Stimulated activated CD4-positive, alpha-beta T cell treated with anti-CD3 and anti-CD28 coated beads, Interleukin-4, amount 100 ng/mL, for 48 hours (primary cell): ENCODE measurements around the gene MIGA2.
"Not testable (repeated sequence)": the region's sequence is repeated elsewhere in the genome, so short reads cannot be mapped to it uniquely, and the experiment has no call there.

ENCODE experiments used
- DNase-seq, 2 donors: peaks; one replicate each; pipeline ENCODE4 v3.0.0-alpha.2; 2020; ENCODE audit warnings: low read depth in 2 of 2

The MIGA2 gene, protein sequence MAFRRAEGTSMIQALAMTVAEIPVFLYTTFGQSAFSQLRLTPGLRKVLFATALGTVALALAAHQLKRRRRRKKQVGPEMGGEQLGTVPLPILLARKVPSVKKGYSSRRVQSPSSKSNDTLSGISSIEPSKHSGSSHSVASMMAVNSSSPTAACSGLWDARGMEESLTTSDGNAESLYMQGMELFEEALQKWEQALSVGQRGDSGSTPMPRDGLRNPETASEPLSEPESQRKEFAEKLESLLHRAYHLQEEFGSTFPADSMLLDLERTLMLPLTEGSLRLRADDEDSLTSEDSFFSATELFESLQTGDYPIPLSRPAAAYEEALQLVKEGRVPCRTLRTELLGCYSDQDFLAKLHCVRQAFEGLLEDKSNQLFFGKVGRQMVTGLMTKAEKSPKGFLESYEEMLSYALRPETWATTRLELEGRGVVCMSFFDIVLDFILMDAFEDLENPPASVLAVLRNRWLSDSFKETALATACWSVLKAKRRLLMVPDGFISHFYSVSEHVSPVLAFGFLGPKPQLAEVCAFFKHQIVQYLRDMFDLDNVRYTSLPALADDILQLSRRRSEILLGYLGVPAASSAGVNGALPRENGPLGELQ

DNA sequence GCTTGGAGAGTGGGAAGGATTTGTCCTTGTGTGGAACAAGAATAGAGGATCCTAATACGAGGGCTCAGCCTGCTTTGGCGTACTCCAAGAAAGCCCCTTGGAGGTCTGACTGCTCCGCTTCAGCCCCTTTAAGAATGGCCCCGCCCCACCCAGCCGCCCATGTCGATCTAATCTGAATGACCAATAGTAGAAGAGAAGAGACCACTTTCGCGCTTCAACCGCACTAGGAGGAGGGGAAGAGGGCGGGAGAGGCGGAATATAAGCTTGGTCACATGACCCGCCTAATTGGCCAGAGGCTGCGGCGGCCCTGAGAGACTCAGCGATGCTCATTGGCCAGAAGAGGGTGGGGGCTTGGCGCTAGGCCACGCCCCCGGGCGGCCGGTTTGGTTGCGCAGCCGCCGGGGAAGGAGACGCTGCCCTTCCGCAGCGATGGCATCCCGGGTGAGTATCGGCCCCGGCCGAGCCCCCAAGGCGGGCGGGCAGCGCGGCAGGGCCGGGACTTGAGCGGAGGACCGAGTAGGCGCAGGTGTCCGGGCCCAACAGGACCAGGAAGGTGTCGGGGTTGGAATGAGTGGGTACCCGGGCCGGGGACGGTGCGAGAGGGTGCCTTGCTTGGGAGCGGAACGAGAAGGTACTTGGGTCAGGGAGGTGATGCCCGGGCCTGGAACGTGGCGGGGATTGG lies at the start of gene MIGA2:
MIGA2 (plus strand) TSS at position 386 of the 682 bp plus-strand sequence. CDS start 3,969 bp downstream, outside the sequence.
- peak; percentile 83 to 93 for DNase-seq

DNA sequence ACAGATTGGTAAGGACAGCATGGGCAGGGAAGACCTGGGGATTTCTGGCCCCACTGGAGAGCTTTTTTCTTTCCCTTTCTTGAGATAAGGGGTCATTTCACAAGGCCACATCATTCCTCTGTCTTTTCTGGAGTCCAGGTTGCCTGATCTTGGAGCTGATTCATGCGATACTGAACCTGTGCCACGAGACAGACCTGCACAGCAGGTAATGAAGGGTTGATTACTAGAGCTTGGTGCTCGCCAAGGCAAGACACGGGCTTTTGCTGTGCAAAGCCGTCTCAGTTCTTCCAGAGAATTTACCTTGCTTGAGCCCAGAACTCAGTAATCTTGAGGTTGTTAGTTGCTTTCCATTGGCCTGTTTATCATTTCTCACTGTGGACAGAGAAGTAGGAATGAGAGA lies 49.8 kb upstream of the MIGA2 start:
- DNase-seq = no peak

DNA sequence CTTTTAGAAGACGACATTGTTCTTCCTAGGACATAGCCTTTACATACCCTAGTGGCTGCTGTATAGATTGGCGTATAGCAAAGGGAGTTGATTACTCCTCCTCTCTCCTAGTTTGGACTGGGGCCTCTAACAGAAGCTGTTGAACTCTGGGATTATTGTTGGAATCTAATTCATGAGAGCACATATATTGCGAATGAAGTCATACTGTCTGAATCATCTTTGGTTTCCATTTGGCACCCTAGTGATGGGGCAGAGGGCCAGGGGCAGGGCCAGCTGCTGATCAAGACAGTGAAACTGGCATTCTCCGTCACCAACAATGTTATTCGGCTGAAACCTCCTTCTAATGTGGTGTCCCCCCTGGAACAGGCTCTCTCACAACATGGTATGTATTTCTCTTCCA lies 48.6 kb upstream of the MIGA2 start:
- DNase-seq = no peak

GRCh38 chr9:128992995-128993394 lies 43.4 kb upstream of the MIGA2 start:
- DNase-seq = no peak

- no peak for DNase-seq
Measured at GRCh38 chr9:128995791-128996190, 40.6 kb upstream of the MIGA2 start.

GRCh38 chr9:128998462-128998861 lies 38.0 kb upstream of the MIGA2 start:
- DNase-seq = no peak

- no peak for DNase-seq
Measured at GRCh38 chr9:128999581-129000206, 36.7 kb upstream of the MIGA2 start.

DNA sequence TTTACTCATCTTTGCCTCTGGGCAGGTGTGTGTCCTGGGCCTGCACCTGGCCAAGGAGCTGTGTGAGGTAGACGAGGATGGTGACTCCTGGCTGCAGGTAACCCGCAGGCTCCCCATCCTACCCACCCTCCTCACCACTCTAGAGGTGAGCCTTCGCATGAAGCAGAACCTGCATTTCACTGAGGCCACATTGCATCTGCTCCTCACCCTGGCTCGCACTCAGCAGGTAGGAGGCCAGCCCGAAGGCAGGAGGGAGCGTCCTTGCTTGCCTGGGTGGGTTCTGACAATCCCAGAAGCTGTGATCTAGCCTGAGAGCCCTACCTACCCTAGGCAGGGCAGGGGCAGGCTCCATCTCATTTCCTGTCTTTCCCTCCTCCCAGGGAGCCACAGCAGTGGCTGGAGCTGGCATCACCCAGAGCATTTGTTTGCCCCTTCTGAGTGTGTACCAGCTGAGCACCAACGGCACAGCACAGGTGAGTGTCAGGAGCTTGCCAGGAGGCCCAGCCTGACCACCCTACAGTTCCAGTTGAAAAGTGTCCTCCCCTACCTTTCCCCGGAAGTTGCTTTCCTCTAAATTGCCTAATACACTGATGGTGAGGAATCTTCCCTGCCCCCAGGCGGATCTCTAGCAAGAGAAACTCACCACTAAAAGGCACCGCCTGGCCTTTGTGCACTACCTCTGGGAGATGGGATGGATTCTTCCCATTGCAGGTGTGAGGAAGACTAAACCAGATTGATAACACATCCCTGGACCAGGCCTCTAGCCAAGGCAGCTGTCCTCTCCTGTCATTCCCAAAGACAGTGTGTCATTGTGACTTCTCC lies 34.7 kb upstream of the MIGA2 start:
- DNase-seq = no peak

- DNase-seq = no peak
Measured at GRCh38 chr9:129002992-129003391, 33.4 kb upstream of the MIGA2 start.

- DNase-seq = not testable (repeated sequence)
Measured at GRCh38 chr9:129004173-129004572, 32.3 kb upstream of the MIGA2 start.

DNA sequence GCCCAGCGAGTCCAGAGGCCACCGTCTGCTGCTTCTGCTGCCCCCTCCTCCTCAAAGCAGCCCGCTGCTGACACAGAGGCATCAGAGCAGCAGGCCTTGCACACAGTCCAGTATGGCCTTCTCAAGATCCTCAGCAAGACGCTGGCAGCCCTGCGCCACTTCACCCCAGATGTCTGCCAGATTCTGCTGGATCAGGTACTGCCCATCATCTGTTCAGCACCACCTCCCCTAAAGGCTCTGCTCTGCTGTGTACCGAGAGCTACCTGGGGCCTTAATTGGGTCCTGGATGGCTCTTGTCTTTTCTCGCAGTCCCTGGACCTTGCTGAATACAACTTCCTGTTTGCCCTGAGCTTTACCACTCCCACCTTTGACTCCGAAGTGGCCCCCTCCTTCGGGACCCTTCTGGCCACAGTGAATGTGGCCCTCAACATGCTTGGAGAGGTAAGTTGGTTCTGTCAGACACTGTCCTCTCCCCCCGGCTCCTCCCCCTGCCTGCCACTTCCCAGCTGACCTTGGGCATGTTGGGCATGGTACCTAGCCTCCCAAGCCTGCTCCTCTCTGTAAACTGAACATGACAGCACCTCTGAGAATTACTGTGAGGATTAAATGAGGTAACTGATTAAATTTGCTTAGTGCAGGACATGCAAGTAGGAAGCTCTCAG lies 31.0 kb upstream of the MIGA2 start:
- no peak for DNase-seq

DNA sequence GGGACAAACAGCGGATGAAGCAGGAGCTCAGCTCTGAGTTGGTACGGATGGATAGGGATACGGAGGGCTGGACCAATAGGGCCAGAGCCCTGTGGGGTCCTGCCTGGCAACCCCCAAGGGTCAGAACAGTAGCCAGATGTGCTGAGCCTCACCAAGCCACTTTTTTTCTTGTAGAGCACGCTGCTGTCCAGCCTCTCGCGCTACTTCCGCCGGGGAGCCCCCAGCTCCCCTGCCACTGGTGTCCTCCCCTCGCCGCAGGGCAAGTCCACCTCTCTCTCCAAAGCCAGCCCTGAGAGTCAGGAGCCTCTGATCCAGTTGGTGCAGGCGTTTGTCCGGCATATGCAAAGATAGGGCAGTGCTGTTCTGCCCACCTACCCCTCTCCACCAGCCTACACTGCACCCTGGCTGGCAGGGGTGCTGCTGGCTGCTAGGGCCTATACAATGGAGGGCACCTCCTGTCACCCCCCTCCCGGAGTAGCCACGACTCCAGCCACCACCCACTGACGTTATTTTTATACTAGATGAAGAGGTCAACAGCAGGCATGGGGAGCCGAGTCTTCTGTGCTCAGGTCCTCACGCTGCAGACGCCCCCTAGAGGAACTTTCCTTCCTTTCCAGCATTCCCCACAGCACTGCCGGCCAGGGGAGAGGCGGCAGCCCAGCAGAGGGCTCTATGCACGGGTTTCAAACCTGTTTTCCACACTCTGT lies 29.9 kb upstream of the MIGA2 start:
- DNase-seq = peak; percentile 28 to 35

GRCh38 chr9:129007035-129007765 lies 29.2 kb upstream of the MIGA2 start:
- no peak for DNase-seq

DNA sequence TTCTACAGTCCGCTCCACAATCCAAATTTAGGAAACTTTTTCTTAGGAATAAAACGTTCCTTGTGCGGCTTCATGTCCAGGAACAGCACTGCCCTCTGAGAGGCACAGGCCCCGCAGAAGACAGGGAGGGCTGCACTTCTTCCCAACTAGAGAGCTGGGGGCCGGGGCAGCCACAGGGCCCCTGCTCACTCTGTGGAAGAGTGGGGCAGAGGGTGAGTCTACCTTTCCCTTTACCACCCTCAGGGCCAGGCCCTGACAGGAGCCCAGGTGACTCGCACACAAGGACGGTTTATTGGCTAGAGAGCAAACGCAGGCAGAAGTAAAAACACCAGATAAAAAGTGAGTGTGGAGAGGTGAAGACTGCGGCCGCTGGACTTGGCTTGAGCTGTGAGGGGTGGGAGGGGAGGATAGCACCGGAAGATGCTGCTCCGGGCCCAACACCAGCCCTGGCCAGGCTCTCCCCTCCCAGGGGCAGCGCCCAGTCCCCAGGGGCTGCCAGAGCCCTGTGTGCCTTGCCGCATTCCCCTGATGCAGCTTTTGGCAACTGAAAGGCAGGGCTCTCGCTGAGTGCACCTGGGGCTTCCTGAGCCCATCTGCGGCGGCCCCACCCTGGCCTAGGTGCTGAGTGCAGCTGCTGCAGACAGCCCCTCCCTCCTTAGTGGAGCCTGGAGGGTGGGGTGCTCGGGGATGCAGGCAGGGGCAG lies 28.5 kb upstream of the MIGA2 start:
- no peak for DNase-seq

GRCh38 chr9:129008469-129008965 lies 27.9 kb upstream of the MIGA2 start:
- no peak for DNase-seq

DNA sequence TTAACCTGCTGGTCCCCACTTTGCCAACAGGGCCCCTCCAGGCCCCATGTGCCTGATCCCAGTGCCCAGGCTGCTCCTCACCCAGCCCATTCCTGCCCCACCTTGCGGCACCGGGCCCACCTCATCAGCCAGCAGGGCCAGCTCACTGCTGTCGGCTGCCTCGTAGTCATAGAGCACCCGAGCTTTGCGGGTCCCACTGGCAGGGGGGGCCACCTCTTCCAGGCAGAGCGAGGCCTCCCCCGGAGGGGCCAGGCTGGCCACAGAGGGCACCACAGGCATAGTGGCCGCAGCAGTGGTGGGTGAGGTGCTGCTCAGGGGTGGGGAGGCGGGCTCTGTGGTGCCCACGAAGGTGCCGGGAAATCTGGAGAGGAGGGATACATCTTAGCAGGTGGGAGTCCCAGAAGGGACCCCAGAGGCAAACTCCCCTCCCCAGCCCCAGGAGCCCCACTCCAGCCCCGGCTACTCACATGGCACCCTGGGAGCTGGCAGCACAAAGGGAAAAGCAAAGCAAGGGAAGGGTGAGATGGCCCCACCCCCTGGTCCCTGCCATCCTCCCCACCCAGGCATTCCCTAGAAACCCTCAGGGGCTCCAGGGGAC lies 27.3 kb upstream of the MIGA2 start:
- DNase-seq = no peak

DNA sequence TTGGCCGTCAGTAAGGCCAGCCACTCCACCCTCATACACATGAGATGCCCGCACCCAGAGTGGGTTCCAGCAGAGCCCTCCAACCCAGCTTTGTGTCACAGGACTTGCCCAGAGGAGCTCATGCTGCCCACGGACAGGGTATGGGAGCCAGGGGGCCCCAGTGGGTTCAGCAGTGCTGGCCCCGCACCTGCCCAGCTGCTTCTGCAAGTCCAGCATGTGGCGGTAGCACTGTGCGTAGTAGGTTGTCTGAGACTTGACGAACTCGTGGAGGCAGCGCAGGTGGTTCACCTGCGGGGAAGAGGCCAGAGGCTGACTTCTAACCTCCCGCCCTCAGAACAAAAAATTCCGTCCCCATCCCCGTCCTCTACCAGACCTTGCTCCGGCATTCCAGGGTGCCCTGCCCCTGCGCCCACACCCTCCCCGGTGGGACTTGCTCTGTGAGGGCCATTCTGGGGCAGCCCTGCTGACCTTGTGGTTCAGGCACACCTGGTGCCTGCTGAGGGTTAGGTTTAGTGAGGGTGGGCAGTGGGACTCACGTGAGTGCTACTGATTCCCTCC lies 26.8 kb upstream of the MIGA2 start:
- DNase-seq = no peak
